ENCODE data around the gene ATG10.

ATG10 gene

DNA sequence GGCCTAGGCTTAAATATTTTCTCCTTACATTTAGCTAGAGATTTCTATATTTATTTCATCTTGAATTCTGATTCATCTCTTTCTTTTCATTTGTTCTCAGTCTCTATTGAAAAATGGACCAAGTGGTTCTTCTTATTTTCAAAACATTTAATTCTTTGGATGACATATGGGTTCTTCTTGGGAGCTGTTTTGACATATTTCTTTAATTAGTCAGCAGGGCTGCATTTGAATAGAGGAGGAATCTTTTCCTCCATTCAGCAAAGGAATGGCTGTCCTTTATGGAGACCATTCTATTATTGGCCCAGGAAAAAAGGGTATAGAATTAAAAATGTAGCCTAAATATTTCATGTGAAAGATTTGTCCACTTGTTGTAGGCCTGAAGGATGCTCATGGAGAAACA is 196.5 kb downstream of the ATG10 start:
- DNase-seq, result no peak

DNA sequence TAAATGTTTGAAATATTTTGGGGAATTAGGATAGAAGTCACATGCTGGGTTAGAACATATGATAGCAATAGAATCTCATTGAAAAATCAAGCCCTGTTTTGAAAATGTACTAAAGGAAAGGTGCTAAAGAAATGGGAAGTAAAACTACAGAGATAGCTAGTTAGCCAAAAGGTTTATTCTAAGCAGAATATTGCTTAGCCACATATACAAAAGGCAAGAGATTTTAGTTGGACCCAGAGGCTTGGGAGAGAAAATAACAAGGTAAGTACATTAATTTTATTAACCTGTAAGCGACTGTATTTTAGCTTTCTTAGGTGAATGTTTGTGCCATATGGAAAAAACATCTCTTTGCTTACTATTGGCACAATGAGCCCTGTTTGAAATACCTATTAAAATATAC is 198.1 kb downstream of the ATG10 start:
- no peak for DNase-seq

DNA sequence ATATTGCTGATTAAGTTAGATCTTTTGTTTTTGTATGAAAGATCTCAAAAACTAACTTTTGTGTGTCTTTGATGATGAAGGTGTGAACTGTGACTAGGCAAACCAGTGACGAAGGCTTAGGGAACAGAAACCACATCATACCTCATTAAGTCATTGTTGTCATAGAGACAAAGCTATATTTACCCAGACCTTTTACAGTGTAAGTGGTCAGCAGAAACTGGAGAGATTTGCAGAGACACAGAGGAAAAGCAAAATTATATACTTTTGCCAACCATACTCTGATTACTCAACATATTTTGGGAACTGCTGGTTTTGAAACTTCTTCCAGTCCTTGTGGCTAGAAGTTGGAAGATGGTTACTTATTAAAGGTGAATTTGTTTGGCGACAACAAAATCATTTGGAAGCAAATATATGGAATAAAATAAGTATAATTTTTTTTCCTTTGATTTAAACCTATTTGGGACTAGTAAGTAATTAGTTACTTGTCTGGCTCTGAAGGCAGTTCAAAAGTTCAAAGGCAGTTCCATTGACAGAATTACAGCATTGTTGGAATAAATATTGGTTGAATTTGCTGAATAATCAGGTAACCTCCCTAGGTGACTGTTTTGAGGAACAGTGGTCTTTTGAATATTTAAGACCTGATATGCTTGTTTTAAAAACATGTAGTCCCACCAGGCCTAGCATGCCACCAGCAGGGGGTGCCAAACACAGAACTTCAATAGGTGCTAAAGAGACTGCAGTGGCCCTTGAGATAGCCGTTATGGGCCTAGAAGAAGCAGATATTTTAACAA is 202.5 kb downstream of the ATG10 start:
- DNase-seq, result peak; percentile 12 to 65 (median 31)

DNA sequence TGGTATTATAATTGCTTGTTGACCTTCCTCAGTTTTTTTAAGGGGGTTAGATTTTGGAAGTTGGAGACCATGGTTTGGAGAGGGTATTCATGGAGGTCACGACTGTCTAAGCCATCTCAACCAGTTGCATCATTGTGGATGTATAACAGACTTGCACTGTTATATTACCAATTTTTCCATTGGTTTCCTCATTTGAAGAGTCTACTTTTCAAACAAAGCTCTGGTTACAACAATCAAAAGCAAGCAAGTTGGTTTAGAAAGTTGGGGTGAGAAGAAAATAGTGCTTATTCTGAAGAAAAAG is 203.0 kb downstream of the ATG10 start:
- DNase-seq, result no peak

DNA sequence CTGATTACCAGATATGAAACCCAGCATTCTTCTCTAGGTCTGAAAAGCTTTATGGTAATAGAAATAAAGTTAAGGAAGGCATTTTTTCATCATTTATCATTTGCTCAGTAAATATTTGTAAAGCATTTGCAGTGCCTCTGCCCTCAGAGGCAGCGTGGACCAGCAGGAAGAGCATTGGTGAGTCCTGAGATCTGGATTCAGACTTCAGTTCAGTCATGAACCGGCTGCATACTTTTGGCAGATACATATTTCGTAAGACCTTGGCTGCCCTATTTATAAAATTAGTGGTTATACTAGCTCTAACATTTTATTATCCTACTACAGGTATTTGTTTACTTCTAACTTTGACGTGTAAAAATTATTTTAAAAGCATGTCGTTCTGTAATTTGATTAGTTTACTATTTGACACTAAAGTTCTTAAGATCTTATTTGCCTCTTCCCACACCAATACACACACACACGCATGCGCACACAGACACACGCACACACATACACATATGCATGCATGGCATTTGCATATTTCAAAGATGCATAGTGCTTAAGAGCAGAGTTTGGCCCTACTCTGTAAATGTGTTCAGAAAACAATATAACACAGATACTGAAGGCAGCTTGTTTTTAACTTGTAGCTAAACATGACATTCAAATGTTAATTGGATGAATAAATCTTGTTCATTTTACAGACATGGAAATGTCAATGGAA is 204.4 kb downstream of the ATG10 start:
- no peak for DNase-seq

DNA sequence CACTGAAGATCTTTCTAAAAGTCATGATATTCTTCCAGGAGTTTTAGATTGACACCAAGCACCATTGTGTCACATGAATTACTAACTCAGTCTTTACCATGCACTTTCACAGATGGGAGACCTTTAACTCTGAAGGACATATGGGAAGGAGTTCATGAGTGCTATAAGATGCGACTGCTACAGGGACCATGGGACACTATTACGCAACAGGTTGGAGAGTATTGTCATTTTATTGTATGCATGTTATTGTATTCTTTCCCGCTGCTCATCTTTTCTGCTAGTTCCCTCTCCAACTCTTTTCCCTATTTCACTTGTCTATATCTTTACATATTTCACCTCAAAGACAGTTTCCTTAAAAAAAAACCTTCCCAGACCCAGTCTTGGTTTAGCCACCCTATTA is 206.6 kb downstream of the ATG10 start:
- no peak for DNase-seq

DNA sequence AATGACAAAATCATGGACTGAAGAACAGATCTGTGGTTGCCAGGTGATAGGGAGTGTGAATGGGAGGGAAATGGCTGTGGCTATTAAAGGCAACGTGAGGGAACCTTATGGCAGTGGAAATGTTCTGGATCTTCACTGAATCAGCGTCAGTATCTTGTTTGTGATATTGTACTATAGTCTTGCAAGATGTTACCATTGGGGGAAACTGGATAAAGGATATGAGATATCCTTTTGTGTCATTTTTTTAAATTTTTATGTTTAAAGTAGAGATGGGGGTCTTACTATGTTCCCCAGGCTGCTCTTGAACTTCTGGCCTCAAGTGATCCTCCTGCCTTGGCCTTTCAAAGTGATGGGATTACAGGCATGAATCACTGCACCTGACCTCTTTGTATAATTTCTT is 210.8 kb downstream of the ATG10 start:
- DNase-seq, result no peak

DNA sequence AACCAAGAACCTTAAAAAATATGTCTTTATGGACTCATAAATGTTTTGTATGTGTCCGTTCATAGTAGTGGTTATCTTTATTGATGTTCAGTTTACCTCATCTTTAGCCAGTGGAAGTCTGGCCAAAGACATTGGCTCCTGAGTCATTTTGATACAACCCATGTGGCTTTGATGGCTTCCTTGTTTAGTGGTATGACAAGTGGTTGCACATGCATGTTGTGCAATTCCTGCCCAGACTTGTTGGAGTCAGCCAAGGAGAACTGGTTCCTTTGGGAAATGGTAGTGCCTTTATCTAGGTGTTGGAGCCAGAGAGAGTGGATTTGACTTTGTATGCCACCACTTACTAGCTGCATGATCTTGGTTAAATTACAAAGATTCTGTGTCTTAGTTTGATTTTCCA is 212.0 kb downstream of the ATG10 start:
- peak in 1 of 5 experiments; percentile 45 for DNase-seq

DNA sequence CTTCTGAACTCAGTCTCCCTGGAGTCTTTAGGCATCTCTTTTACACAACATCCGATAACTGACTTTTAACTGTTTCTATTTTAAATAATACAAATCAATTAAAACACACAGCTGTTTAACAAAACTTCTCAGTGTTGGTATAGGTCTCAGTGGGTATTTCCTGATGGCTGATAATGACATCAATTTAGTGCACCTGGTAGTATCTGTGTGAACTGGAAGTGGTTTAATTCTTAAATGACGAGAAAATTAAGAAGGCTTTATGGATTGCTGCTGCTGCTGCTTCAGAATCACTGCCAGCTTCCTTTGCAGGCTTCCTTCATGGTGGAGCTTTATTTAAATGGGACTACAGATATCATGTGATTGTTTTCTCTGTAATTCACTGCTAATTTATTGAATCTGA is 214.0 kb downstream of the ATG10 start:
- no peak for DNase-seq

DNA sequence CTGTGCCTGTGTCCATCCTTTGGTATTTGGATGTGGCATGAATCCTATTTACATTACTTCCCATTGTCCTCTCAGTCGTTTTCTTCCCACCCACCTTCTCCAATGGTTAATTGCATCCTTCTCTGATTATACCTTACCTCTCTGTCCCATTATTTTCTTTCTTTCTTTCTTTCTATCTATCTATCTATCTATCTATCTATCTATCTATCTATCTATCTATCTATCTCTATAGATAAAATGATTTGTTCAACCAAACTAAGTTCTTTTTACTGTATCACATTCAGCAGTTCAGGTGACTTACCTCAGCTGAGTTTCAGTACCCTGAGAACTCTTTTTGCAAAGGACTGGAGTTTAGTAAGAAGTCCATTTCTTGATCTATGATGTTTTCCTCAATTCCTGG is 225.7 kb downstream of the ATG10 start:
- no peak for DNase-seq

DNA sequence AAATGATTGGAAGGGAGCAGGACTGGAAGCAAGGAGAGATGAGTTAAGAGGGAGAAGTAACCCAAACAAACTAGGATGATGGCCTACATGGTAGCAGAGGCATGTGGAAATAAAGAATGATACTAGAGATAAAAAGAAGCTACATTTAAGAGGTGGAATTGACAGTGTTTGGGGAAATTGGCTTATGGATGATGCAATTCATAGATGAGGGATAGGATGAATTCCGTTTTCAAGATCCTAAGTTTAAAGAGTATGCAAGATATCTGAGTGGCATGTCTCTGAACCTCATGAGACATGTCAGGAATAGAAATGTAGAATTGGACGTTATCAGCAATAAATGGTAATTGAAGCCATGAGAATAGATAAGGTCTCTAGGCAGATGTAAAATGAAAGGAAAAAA is 232.7 kb downstream of the ATG10 start:
- DNase-seq, result no peak

DNA sequence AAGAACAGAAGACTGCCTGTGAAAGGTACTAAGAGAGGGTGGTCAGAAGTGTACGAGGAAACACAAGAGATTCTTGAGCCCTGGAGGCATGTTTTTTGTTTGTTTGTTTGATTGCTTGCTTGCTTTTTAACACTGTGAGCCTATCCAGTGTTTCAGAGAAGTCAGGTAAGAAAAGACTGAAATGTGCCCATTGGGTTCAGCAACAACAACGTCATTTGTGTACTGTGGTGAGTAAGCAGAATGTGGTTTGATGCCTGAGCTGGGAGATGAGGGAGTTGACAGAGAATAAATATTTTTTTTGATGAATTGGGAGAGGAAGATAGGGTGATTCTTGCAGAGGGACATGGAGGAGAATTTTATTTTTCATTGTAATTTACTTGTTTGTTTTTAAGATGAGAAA is 233.2 kb downstream of the ATG10 start:
- DNase-seq, result no peak

DNA sequence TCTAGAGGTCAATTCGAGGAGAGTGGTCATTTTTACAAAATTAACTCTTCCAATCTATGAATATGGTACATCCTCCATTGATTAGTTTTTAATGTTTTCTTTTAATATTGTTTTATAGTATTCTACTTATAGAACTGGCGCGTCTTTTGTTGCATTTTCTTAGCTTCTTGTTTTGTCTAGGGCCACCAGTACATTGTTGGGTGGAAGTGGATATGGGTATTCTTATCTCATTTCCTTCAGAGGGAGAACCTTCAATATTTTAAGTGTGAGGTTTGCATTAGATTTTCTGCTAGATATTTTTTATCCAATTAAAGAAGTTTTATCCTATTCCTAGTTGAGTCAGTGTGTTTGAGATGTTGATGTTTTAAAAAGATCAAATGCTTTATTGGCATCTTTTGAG is 236.5 kb downstream of the ATG10 start:
- DNase-seq, result no peak

DNA sequence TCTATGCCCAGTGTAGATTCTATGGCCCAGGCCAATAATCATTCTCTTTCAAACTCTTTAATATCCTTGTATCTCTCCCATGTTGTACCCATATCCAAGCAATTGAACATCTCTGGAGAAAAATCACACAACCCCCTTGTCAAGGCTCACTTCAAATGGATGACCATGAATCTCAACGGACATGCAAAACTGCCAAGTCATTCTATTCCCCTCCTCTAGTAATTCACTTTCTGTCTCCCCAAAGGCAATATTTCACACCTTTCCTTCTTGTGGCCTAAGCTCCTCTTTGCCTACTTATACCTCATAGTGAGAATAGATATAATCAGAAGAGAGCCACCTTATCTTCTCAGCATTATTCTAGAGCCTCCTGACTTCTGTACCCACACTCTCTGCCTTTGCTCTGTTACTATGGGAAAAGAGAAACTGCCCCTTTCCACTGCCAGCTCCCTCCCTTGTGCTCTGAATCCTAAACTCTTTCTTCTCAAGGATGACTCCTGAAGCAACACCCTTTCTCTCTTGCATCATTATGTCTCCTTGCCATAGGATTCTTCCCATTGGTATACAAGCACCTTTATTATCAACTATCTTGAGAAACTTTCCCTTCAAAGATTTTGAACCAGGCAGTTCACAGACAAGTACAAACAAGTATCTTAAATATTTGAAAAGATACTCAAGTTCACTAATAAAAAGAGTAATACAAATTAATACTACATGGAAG is 240.2 kb downstream of the ATG10 start:
- DNase-seq, result peak in 1 of 5 experiments; percentile 4

DNA sequence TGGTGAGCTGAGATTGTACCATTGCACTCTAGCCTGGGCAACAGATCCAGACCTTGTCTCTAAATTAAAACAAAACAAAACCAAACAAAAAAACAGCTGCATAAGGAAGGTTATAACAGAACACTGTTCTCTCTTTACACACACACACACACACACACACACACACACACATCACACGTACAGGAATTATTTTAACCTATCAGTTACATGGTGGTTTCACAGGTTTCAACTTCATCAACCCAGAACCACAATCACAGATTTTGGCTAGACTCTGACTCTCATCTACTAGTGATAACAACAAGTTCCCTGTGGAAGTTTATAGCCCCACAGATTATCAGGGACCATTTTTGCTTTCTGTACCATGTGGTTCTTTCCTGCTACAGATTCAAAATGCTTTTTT is 246.1 kb downstream of the ATG10 start:
- peak in 1 of 5 experiments; percentile 69 for DNase-seq

DNA sequence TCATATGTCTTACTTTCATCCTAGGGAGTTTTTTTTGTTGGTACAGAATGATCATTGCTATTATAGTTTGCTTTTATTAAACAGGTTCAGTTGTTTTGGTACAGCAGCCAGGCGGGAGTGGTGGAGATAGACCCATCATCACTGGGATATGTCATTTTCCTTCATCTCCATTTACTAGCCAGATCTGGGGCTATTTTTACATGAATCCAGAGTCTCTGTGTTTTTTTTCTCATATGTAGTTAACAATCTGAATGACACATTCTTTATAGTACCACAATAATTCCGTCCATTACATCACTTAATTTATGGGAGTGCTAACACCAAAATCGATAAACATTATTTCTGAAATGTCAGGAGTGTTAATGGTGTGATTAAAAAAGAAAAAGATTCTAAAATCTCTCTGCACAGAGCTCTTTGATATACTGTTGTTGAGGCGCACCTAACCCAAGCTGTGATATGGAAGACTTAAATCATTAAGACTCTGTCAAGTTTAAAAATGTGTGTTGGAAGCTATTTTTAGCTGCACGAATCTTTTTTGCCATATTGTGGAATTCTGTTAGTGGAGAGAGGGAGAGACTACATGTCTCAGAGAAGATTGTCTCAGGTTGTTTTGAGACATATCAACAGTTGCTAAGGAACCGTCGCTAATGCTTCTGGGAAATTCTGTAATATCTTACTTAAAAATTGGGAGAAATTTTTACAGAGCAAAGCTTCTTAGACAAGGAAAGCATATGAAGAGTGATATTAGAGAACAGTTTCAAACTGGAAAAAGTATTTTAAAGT is 246.7 kb downstream of the ATG10 start:
- DNase-seq, result no peak

DNA sequence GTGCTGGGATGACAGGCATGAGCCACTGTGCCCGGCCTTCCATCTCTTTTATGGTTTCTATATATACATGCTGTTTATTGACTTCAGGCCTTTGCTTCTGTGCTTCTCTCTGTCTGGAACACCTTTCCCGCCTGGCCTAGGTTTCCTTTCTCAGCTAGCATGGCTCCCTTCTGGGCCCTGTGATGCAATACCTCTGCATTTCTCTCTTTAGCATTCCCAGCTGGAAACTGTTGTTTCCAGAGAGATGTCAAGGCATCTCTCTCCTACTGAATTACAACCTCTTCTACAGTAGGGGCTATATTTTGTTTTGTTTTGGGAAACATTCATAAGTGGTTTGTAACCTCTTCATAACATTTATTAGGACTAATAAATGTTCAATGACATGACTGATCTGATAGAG is 249.2 kb downstream of the ATG10 start:
- DNase-seq, result no peak

DNA sequence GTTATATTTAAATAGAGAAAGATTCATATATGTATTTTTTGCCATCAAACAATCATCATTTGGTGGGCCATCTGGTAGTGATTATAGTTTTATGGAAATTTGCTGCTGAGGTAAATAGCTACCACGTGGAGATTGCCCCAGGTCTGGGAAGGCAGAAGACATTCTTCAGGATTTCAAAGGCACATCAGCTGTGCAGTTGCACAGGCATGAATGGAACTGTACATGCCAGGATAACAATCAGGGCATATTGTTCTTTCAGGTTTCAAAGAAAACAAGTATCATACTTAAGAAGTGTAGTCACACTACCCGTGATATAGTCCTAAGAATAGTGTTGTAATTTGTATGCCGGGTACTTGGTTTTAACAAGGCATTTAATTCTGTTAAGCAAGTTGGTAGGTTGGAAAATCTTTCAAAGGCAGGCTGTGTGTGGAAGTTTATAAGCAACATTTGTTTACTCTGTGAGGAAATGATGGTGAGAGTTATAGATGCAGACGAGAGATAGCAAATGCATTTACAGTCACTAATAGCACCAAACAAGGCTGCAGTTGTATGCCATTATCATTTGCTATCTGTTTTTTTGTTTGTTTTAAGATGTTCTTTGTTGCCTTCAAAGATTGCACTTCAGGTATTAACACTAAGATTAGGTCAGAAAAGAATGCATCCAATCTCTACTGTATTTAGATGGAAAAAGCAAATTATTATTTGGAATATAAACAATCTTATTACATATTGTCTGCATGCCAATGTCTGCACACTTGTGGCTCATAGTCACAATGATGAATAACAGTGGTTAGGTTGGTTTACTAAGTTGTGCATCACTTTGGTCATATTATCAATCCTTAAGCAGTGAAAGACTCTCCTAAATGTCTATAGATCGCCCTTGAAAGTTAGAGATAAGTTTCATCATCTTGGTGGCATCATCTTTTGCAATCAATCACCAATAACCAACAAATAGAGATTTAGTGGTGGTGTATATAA is 251.1 kb downstream of the ATG10 start:
- peak in 1 of 5 experiments; percentile 24 for DNase-seq

DNA sequence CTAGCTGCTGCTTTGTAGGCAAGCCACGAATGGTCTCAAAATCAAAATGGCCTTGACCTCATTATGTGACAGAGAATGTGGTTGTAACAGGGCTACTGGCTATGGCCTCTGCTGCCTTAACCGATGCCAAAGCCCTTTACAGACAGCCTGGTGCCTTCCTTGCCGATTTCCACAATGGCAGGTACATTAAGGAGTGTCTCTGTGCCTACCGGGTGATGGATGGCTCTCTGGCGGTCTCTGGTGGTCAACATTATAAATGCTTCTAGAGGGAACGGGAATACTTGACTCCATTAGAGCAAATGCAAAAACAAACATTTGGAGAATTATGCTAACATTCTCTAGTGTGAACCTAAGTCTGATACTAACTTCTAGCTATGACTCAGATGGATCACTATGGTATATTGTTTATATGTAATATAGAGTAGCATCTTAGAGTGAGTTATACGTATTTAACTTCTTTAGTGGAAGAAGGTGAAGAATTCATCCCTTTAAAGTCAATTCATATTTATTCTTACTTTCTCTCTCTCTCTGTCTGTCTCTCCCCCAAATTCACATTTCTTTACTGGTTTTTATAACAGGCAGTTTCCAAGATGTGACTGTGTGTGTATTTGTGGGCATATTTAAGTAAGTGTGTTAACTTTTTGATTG is 253.8 kb downstream of the ATG10 start:
- peak; percentile 10 to 63 (median 32) for DNase-seq

DNA sequence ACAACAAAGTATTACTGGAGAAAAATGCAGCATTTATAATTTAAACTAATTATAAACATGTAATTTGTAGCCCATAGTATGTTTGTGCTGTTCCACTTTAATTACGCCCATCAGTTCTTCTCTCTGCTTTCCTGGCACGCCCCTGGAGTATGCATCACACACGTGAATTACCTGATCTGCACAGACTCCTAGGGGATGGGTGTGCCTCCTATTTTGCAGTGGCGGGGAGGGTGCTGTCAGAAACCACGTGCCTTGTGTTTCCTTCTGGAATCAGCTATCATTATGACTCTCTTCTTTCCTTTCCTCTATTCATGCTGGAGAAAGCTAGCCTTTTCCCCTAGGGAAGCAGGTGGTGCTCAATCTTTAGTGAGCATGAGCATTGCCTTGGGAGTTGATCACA is 263.1 kb downstream of the ATG10 start:
- DNase-seq, result no peak

DNA sequence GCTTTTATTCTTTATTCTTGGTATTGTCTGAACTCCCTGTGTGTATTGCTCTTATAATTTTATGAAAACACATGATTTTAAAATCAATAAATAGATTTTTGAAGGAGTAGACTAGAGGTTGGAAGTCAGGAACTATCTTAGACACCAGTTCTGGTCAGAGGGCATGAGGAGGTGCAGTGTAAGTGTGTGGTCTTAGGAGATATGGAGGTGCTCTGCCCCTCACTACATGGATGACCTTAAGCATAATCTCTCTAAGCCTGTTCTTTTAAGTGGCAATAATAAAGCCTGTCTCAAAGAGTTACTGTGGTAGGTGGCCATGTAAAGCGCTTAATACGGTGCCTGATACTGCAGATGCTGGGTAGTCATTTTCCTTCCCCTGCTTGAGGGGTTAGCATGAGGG is 272.3 kb downstream of the ATG10 start:
- no peak for DNase-seq

All from T-helper 2 cell (primary cell).